ENCODE measurements around the gene TANGO2.

The TANGO2 gene

DNA sequence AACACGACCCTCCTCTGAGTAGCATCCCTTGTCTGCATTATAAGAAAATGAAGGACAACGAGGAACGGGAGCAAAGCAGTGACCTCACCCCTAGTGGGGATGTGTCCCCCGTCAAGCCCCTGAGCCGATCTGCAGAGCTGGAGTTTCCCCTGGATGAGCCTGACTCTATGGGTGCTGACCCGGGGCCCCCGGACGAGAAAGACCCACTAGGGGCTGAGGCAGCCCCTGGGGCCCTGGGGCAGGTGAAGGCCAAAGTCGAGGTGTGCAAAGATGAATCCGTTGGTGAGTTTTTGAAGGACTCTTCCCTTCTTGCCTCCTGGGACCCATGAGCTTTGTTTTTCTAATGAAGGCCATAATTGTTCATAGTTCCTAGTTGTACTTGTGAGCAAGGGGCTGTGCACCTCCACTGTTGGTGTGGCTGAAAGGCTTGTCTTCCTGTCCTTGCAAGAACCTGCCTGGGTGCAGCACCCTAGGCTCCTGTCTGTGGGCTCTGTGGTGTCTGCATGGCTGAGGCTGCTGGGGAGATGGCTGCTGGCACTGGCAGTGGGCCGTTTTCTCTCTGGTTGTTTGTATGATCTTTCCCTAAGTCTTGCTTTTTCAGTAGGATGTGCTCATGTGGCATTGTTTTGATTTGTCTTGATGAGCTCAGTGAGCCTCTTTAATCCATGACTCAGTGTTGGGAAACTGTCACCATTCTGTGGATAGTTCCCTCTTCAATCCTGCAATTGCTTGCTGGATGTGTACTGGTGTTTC lies 69.2 kb downstream of the TANGO2 start:
- DNase-seq, result no peak

DNA sequence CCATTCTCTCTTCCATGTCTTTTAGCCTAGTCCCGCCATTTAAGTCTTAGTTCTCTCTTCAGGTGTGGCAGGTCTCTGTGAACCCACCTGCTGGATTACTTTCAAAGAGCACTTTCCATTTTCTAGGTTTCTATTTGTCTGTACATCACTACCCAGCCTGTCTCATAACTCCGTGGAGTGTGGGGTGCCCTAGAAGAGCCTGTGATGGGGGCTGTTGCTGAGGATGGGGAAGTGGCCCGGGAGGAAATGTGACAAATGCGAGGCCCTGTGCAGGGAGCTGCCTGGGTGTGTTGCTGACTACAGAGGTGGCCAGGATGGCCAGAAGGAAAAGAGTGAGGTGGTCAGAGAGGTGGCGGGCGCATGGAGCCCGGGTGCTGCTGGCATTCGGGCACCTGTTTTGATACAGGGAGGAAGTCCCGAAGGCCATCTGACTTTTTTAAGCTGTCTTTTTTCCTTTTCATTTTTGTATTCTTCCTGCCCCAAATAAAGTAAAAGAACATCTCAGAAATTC lies 69.9 kb downstream of the TANGO2 start:
- DNase-seq, result no peak

DNA sequence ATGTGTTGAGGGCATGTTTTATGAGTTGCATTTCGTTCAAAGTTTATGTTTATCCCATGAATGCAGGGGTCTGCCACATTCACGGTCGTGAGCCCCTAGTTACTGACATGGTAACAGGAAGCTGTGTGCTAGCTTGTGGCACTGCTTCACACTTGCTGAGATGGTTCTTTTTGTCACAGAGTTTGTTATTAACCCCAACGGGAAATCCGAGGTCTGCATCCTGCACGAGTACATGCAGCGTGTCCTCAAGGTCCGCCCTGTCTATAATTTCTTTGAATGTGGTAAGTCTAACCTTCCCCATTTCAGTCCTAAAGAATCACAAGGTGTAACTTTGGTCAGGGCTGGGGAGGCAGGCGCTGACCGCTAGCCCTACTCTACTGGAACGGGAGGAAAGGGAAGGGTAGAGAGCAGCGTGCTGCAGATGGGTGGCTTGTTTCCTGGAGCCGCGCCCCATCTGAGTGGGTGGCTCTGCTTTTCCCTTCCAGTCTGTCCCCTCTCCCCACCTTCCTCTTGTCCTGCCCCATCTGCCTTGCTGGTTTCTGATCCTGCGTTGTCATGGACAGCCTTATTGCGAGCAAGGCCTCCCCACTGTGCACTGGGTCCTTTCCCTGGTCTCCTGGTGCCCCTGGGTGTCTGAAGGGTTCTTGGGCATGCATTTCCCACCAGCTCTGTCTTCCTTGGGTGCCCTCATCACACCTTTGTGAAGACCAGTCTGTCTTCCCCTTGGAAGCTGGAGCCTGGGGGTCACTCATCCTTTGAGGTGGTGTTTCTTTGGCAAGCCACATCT lies 71.0 kb downstream of the TANGO2 start:
- DNase-seq, result no peak

DNA sequence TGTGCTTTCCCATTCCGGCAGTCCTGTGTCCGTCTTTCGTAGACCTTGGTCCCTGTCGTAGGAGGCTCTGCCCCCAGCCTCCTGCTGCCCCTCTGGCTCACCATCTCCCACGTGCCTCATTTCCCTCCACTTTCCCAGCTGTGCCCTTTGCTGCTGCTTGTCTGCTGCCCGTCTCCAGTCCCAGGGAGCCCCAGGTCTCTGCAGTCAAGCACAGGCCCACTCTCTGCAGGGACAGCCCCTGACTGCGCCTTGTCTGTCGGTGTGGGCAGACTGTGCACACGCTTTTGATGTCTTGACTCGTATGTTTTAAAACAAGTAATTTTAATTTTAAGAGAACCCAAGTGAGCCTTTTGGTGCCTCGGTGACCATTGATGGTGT lies 71.6 kb downstream of the TANGO2 start:
- no peak for DNase-seq

DNA sequence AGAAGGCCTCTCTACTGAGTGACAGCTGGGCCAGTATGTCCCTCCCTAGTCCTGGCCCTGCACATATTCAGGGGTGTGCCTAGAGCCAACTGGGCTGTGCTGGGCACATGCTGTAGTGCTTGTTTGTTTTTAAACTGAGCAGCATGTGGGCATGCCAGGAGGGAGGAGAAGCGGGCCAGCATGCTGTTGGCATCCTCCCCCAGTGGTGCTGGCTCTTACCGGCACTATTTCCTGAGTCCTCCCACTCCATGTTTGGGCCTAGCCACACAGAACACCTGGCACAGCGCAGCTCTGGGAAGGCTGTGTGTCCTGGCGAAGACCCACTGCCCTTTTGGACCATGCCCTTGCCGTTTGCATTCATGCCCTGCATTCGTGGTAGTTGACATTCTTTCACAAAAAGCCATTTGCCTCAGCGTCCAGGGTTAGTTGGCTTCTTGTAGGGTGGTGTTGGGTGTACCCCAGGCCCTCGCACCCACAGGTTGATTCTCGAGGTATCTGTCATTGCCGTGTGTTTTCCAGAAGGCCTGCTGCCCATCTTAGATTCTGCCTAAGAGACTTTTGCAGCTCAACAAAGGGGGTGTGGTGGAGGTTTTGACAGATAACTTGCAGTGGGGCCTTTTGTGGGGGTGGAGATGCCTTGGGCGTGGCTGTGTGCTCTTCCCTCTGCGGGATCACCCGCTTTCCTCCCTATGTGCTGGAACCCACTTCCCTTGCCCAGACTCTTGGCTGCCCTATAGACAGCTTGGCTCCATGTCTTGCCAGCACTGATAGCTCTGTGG lies 72.7 kb downstream of the TANGO2 start:
- DNase-seq, result no peak

DNA sequence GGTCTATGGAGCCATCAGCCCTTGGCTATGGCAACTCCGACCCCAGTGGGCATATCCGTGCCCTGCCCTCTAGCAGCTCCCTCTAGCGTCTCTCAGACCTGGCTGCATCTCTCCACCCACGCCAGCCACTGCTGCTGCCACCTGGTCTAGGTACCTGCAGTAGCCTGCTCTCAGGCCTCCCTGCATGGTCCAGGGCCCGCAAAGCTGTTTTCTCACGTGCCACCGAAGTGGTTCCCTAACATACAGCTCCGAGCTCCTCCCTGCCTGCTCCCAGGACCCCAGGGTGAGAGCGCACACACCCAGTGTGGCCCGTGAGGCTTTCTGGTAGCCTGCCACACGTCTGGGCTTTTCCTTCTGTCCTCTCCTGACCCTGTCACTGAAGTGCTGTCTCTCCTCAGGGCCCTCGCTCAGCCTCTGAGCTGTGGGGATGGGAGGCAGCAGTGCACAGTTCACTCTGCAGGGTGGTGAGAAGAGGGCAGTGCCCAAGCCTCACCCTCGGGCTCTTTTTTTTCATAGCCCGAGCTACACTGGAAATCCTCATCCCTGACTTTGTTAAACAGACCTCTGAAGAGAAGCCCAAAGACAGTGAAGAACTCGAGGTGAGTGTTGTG lies 73.4 kb downstream of the TANGO2 start:
- no peak for DNase-seq

DNA sequence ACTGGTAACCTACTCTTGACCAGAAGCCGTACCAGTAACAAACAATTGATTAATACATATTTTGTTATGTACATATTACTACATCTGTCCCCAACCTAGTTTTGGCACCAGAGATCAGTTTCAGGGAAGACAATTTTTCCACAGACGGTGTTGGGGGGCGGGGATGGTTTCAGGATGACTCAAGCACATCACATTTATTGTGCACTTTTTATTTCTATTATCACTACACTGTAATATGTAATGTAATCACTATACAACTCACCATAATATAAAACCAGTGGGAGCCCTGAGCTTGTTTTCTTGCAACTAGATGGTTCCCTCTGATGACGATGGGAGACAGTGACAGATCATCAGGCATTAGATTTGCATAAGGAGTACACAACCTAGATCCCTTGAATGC lies 74.6 kb downstream of the TANGO2 start:
- DNase-seq, result no peak

DNA sequence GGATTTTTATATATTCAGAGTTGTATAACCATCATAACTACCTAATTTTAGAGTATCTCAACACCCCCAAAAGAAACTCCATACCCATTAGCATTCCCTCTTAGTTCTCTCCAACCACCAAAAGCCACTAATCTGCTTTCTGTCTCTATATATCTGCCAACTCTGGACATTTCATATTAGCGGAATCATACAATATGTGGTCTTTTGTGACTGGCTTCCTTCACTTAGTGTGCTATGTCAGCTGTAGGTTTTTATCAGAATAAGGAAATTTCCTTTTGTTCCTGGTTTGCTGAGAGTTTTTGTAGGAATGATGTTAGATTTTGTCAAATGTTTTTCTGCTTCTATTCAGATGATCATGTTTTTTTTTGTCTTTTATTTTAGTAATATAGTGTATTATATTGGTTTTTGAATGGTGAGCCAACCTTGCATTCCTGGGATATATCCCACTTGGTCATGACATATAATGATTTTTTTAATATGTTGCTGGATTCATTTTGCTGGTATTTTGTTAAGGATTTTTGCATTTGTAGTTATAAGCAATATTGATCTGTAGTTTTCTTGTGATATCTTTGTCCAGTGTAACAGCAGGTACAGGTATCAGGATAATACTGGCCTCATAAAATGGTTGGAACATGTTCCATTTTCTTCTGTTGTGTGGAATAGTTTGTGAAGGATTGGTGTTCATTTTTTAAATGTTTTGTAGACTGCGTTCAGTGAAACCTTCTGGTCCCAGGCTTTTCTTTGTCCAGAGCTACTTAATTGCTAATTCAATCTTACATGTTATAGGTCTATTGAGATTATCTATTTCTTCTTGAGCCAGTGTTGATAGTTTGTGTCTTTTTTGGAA lies 75.9 kb downstream of the TANGO2 start:
- DNase-seq, result no peak

DNA sequence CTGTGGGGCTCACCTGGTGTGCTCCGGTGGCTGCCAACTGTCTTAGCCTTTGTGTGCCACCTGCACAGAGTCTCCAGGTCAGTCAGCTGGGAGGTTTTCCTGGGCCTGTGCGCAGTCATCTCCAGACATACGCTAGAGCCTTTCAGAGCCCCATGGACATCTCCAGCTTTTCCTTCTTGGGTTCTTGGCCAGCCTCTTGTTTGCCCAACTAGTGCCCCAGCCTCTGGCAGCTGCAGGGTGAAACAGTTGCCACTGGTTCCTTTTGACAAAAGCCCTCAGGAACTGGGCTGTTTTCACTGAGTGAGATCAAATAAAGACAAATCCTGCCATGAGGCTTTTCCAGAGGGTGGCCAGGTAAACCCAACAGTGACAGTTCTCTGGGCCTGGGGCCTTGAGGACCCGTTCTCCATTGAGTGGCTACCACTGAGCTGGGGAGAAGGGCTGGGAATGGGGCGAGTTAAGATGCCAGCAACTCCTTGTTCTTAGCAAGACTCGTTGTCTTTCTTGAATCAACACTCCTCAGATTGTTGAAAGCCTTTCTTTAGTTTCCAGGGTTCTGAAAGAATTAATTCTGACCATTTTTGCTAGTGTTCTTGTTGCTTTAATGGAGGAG lies 78.3 kb downstream of the TANGO2 start:
- DNase-seq, result no peak

DNA sequence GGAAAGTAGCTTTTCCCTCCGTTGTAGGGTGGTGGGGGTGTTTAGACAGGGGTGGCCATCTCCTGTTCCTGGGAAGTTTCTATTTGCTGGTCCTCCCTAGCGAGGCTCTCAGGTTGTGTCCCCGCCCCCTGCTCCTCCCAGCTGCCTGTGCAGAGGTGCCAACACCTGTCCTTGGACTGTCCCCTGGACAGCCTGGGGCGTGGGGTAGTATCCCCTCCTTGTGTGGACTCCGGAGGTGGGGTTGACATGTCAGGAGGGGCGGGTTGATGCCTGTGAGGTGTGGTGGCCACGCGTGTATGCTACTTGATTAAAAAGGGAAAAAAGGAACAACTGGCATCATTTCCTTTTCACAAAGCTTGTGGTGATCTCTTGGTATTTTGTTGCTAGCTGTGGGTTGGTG lies 80.7 kb downstream of the TANGO2 start:
- no peak for DNase-seq

DNA sequence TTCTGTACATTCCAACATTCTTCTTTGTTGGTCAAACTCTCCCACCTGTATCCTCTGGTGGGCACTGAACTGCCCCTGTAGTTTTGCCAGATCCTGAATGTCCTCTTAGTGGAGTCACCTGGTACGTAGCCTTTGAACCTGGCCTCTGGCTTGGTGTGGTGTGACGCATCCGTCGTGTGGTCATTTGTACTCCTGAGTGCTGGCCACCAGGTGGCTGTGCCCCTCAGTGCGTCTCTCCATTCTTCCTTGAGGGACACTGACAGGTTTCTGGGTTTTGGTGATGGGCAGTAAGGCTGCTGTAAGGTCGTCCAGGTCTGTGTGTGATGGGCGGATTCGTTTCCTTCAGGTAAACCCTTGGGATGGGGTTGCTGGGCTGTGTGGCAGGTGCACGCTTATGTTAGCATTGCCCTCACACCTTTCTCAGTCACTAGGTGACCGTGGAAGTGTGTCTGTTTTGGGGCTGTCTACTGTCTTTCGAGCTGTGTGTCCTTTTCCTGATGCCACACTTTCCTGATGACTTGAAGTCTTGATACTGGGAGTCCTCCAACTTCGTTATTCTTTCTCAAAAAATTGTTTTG lies 81.4 kb downstream of the TANGO2 start:
- no peak for DNase-seq

DNA sequence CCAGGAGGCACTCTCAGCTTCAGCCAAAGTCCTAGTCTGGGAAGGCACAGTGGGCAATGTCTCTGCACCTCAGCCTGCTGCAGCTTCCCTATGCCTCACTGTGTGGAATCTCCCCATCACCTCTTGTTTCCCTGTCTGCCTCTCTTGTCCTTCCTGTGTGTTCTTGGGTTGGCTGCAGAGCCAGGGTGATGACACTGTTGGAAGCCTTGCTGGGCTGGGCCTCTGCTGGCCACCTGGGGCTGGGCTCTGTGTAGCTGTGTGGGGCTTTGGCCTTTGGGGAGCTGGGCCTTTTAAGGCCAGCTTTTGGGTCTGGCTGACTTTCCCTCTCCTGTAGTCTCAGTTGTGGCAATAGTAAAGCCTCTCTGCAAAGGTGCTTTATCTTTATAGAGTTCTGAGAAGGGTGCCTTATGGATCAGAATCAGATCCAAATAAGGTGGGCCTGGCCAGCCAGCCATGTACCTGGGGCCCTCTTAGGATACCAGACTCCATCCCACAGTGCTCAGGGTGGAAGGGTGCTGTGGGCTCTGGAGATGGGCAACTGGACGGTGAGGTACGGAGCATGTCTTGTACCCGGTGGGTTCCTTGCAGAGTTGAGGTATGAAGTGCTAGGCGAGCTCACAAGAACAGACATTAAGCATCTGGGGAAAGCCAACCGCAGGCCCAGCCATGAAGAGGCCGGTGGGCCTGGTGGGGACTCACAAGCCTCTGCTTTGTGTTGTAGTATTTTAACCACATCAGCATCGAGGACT lies 84.7 kb downstream of the TANGO2 start:
- no peak for DNase-seq

DNA sequence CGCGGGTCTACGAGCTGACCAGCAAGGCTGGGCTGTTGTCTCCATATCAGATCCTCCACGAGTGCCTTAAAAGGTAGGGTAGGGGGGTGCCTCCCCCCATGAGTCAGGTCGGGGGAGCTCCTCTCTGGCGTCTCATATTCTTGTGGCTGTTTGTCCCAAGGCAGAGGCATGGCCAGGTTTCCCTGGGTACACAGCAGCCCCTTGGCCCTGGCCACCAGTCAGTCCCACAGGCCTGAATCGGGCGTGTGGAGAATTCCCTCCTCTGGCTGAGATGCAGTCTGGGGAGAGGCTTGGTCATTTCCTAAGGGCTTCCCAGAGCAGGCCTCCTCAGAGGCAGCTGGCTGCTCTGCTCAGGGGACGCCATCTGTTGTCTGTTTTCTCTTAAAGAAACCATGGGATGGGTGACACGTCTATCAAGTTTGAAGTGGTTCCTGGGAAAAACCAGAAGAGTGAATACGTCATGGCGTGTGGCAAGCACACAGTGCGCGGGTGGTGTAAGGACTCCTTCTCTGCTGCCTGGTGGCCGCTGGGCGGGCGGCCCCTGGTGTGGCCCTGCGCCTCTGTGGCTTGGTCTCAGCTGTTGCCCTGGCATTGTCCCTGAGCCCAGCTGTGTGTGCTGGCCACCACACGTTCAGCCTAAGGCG lies 85.4 kb downstream of the TANGO2 start:
- no peak for DNase-seq

DNA sequence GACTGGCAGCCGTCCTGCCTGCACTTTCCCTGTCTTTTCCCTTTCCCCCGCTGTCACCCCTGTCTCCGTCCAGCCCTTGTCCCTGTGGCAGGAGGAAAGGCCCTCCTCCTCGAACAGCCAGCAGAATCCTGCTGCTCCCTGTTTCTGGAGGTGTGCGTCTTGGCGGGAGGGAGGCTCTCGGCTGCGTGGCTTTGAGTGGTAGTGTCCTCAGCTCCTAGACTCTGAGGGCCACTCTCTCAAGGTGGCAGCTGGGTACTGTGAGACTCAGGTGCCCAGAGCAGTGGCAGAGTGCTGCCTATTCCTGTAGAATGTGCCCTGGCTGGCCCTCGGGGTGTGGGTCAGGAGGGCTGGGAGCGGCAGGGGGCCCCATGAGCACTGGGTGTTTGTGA lies 85.9 kb downstream of the TANGO2 start:
- no peak for DNase-seq

DNA sequence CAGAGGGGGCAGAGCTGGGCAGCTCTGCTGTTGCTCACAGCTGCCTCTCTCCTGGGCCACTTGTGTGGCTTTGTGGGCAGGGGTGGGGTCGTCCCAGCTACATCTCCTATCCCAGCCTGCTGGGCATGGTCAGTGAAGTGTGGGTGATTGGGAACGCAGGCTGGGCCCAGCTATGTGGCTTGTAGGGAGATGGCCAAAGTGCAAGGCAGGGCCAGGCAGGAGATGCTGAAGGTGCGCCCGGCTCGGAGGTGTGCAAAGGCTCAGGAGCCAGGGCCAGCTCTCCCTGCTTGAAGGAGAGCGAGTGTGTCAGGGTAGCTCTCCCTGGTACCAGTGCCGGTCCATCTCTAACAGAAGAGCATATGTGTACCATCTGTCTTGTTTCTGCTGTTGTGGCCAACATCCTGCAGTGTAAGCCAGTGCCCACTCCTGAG lies 86.6 kb downstream of the TANGO2 start:
- no peak for DNase-seq

DNA sequence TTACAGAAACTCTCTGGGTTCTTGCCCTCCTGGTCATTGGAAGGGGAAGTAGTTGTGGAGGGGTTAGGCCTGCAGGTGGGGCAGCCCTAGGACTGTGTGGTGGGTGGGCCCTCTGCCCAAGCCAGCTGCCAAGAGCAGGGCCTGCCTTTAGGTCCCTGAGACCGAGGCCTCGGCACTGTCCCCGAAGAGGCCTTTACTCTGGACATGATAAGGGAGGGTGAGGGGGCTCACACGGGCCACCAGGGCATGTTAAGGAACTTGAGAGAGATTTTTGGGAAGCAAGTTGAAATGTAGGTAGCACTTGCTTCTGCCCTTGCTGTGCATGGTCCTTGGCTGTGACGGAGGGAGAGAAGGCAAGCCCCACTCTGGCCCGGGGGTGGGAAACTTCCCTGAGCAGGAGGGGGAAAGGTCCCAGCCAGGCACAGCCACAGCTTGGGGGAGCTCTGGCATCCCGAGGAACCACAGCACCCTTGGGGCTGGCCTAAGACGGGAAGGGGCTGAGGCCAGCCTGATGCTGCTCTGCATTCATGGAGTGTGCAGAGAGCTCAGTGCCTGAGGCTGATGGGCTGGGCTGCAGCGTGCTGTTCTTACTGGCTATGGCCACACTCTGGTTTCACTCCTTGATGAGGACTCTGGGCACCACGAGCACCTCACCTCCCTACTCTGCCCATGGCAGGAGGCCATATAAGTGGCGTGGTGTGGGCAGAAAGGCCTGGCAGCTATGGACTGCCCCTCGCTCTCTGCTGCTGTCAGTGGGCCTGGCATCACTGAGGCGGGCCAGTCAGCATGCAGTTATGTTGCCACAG lies 87.2 kb downstream of the TANGO2 start:
- no peak for DNase-seq

DNA sequence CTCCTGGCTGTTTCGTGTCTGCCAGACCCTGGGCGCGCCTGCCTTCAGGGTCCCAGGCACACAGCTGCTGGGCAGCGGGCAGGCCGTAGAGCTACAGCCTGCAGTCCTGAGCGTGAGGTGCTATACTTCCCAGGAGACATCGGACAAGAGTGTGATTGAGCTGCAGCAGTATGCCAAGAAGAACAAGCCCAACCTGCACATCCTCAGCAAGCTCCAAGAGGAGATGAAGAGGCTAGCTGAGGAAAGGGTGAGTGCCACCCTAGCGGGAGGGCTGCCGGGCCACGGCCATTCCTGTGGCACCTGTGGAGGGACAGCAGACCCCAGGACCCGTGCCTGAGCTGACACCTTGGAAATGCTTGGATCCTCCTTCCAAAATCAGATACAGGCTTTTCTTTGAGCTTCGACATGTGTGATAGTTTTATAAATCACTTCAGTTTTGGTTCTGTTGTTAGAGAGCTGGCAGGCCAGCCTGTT lies 87.9 kb downstream of the TANGO2 start:
- no peak for DNase-seq

DNA sequence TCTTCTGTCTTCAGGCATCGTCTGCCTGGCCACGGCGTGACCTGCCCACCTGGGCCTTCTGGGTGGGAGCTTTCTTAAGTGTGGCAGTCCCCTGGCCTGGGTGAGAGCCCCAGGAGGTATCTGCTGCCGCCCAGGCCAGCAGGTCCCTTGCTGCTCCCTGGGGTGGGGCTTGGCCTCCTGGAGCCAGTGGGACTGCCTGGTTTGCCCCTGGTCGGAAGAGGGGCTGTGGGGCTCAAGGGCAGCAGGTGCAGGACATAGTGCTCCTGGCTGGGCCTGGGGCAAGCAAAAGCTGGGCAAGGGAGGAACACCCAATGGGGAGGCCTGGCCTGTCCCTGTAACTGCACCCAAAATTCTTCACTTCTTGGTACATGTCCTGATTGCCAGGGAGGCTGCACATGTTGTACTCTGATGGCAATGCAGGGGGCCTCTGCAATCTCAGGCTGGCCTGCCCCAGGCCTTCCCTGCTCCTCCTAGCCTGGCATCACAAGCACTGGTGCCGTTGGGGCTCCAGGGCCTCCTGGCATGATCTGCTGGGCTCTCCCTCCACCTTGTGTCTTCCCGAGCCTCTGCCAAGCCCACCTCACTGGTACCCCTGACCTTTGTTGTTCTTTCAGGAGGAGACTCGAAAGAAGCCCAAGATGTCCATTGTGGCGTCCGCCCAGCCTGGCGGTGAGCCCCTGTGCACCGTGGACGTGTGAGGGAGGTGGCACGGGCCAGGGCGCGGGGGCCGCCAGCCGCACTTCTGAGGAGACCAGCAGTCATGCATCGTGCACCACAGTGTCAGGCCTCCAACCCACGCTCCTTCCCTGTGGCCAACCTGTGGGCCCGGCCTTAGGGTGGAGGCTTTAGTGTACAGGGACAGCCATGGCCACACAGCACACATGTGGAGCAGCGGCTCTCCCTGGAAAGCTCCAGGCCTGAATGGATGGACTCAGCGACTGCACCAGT lies 88.8 kb downstream of the TANGO2 start:
- no peak for DNase-seq
